Adipocyte (in vitro differentiated cells): Measurements from ENCODE around the gene PLD6.

Experiments used
- DNase-seq: peaks from one replicate; pipeline ENCODE4 v3.0.0-alpha.2; 2015; ENCODE audit warnings: low read depth
- H3K27me3 ChIP-seq: replicated peaks from 2 replicates; pipeline ENCODE4 v1.7.0; 2013; ENCODE audit warnings: mild to moderate bottlenecking, low read length, moderate library complexity; ENCODE audit not compliant: control insufficient read depth, insufficient read depth
- H3K36me3 ChIP-seq: 2 replicates; pipeline ENCODE4 v1.7.0; 2013; ENCODE audit warnings: low read length, mild to moderate bottlenecking, moderate library complexity; ENCODE audit not compliant: control insufficient read depth, insufficient read depth, severe bottlenecking
- H3K4me1 ChIP-seq: 2 replicates; pipeline ENCODE4 v1.7.0; 2013; ENCODE audit warnings: mild to moderate bottlenecking, low read length, moderate library complexity; ENCODE audit not compliant: control insufficient read depth, insufficient read depth
- H3K4me3 ChIP-seq: 2 replicates; pipeline ENCODE4 v1.7.0; 2013; ENCODE audit warnings: mild to moderate bottlenecking, low read length, moderate library complexity
- H3K9ac ChIP-seq: 2 replicates; pipeline ENCODE4 v1.7.0; 2013; ENCODE audit warnings: mild to moderate bottlenecking, low read length, moderate library complexity
- H3K9me3 ChIP-seq: 2 replicates; pipeline ENCODE4 v1.7.0; 2013; ENCODE audit warnings: mild to moderate bottlenecking, low read length, moderate library complexity; ENCODE audit not compliant: control insufficient read depth

The PLD6 gene

DNA sequence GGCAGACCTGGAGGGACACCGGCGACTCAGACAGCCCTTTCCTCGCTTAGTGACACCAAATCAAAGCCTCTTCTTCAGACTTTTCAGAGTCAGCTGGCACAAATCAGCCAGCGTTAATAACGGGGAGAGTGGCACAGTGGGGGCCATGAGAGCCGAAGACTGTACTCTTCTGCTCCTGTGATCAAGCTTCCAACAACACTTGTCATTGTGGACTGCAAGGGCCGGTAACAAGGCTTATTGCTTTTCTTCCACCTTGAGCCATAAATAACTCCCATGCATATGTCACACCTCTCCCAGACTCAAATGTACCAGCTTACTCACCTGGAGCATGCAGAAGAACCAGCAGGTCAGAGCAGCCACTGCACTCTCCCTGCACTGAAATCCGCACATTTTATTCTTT is 18.0 kb upstream of the PLD6 start:
- H3K4me1 ChIP-seq, result peaks cover 10% of the 10 kb centered on the region
- peaks cover 95% of the 10 kb centered on the region for H3K36me3 ChIP-seq
- H3K9ac ChIP-seq, result no peak overlapping the region
- H3K9me3 ChIP-seq, result no peaks in the 10 kb centered on the region
- H3K27me3 ChIP-seq, result no peaks in the 10 kb centered on the region
- no peak for DNase-seq
- H3K4me3 ChIP-seq, result no peak overlapping the region

DNA sequence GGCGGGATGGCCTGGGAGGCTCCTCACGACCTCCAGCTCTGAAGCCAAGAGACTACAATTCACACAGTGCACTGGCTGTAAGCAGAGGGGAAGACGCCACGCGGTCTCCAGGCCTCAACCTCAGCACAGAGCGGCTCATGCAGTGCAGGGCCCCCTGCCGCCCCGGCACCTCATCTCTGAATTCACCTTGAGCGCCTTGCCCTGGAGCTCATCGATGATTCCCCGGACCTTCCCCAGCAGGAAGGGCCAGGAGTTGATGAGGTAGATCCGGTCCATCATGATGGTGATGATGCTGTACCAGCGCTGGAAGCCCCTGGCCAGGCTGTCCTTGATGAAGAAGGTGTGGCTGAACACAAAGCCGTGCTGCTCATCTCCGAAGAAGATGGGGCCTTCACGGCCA is 17.6 kb upstream of the PLD6 start:
- H3K27me3 ChIP-seq, result no peaks in the 10 kb centered on the region
- H3K4me1 ChIP-seq, result peaks cover 6% of the 10 kb centered on the region
- H3K9ac ChIP-seq, result no peak overlapping the region
- H3K9me3 ChIP-seq, result no peaks in the 10 kb centered on the region
- H3K4me3 ChIP-seq, result no peak overlapping the region
- peaks cover 95% of the 10 kb centered on the region for H3K36me3 ChIP-seq
- DNase-seq, result no peak

DNA sequence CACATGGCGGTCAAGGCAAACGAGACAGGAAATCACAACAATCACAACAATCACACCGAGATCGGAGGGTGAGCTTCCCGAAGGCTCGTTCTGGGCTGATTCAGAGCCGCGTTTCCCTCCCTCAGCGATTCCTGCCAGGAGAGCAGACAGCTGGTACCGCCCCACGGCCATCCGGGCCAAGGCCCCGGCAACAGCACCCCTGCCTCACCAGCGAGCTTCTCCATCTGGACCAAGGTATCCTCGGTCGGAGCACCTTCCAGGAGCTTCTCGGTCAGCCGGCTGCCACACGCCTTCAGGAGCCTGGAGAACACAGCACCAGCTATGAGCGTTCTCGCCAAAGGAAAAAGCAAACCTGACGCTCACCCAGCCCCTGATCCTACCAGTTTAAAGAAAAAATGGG is 15.2 kb upstream of the PLD6 start:
- Histone ChIP-seq H3K9me3 (no peaks in the 10 kb centered on the region), H3K27me3 (no peaks in the 10 kb centered on the region), H3K4me1 (no peaks in the 10 kb centered on the region), H3K4me3 (no peak overlapping the region), H3K36me3 (peaks cover 95% of the 10 kb centered on the region), H3K9ac (no peak overlapping the region)
- DNase-seq, result no peak

DNA sequence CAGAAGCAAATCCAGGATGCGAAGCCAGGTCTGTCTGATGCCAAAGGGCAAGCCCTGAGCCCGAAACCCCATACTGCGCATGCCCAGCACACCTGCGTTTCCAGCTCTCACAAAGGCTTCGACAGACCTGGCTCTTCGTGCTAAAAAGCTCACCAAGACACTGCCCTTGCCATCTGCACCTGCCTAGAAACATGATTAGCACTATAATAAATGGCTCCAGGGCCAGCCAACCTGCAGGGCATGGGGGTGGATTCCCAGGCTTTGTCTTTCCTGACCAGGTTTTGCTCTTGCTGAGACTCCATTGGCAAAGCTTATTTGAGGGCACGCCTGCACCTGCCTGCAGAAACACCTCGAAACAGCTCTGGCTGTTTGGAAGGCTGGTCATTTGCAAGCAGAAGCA is 14.4 kb upstream of the PLD6 start:
- DNase-seq, result no peak
- H3K9ac ChIP-seq, result no peak overlapping the region
- peaks cover 95% of the 10 kb centered on the region for H3K36me3 ChIP-seq
- no peaks in the 10 kb centered on the region for H3K27me3 ChIP-seq
- H3K4me3 ChIP-seq, result no peak overlapping the region
- no peaks in the 10 kb centered on the region for H3K9me3 ChIP-seq
- H3K4me1 ChIP-seq, result no peaks in the 10 kb centered on the region

DNA sequence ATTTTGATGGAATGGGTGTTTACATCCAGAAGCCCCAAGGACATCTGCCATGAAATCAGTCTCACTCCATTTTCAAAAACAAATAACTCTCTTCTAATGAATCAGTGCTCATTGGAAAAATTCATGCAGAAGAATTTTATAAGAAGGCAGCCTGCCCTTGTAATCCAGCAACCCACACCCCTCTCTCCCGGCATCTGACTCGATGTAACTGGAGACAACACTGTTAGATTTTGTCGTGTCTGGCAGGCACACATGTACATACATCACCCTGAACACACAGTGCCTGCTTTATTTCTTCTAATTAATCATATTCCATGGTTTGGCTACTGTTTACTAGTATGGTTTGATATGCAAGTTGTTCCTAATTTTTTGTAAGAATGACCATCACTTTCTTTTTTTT is 11.9 kb upstream of the PLD6 start:
- Histone ChIP-seq H3K27me3 (no peaks in the 10 kb centered on the region), H3K9ac (no peak overlapping the region), H3K36me3 (peaks cover 93% of the 10 kb centered on the region), H3K4me3 (no peak overlapping the region), H3K9me3 (no peaks in the 10 kb centered on the region), H3K4me1 (no peaks in the 10 kb centered on the region)
- DNase-seq, result no peak

DNA sequence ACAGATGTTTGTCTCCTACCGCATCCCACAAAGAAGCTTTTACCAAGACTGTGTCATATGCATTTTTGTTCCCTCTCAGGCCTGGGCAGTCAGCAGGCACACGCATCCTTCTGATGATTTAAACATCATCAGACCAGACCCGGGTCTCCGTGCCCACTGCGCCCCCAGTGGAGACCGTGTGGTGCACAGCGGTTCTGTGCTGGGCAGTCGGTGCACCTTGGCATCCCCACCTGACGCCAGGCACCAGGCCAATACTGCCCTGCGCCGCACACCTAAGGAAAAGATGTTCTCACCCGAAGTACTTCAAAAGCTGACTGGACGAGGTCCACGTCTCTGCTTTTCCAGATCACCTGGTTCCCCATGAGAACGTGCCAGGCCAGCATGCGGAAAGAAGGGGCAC is 10.6 kb upstream of the PLD6 start:
- H3K9ac ChIP-seq, result no peak overlapping the region
- H3K9me3 ChIP-seq, result no peaks in the 10 kb centered on the region
- no peak for DNase-seq
- no peak overlapping the region for H3K4me3 ChIP-seq
- H3K27me3 ChIP-seq, result no peaks in the 10 kb centered on the region
- H3K36me3 ChIP-seq, result peaks cover 85% of the 10 kb centered on the region
- no peaks in the 10 kb centered on the region for H3K4me1 ChIP-seq

DNA sequence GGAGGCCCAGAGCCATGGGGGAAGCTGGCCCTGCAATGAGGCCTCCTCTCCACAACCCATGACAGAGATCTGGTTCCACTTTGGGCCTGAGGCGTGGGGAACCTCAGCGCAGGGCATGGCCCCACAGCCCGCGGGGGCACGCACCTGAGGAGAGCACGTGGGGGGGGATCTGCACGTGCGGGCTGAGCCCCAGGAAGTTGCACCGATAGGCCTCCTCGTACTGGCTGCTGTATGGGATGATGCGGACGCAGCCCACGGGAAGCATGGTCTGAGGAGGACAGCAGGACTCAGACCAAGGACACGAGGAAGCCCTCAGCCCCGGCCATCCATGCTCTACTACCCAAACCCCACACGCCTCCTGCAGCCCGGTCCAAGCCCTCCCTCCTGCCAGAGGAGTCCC is 10.1 kb upstream of the PLD6 start:
- no peak overlapping the region for H3K9ac ChIP-seq
- H3K4me1 ChIP-seq, result no peaks in the 10 kb centered on the region
- H3K9me3 ChIP-seq, result no peaks in the 10 kb centered on the region
- H3K4me3 ChIP-seq, result no peak overlapping the region
- no peaks in the 10 kb centered on the region for H3K27me3 ChIP-seq
- H3K36me3 ChIP-seq, result peaks cover 84% of the 10 kb centered on the region
- DNase-seq, result no peak

DNA sequence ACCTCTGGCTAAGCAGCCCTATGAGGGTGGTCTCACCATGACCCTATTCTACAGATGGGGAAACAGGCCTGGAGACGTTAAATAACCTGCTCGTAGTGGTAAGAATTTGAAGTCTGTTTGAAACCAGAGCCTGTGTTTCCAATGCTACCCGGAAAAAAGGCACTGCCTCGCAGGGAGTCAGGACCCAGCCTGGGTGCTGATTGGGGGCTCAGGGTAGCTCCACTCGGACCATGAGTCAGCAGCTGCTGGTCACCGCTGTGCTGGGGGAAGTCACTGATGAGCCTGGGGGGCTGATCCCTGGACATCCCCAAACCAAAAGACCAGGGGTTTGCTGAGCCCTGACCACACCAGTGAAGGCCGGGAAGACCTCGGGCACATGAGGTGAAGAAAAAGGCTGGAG is 9.4 kb upstream of the PLD6 start:
- Histone ChIP-seq H3K36me3 (peaks cover 79% of the 10 kb centered on the region), H3K9me3 (no peaks in the 10 kb centered on the region), H3K4me1 (no peaks in the 10 kb centered on the region), H3K9ac (no peak overlapping the region), H3K4me3 (no peak overlapping the region), H3K27me3 (no peaks in the 10 kb centered on the region)
- no peak for DNase-seq

DNA sequence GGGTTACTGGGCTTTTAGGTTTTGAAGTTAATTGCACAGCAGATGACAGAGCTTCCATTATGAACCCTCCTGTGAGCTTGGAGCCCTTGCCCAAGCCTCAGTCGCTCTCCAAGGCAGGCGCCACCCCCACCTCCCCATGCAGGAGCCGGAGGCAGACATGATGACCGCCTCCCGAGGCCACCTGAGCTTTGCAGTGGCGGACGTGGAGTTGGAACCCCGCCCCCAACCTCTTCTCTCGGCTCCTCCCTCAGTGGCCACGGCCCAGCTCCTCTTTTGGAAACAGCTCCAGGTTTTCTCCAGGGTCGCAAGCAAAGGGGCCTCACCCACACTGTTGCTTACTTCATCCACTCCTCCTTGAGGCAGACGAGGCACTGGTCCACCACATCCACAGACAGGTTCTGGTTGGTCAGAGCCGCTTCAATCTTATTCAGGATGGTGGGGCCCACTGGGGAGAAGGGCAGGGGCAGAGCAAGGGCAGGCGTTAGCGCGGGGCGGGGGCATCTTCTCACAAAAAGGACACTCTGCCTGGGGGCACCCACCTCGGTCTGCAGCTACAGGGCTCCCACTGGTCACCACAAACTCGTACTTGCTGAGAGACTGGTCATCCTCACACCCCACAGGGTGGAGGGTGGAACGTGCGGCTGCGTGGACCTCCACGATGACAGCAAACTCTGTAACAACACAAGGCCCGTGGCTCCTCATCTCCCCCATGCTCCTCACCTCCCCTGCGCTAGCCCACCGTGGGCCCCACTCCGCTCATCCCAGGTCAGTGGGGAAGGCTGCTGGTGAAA is 8.7 kb upstream of the PLD6 start:
- no peak overlapping the region for H3K9ac ChIP-seq
- H3K4me1 ChIP-seq, result no peaks in the 10 kb centered on the region
- H3K4me3 ChIP-seq, result no peak overlapping the region
- peaks cover 72% of the 10 kb centered on the region for H3K36me3 ChIP-seq
- no peaks in the 10 kb centered on the region for H3K9me3 ChIP-seq
- H3K27me3 ChIP-seq, result no peaks in the 10 kb centered on the region
- DNase-seq, result no peak

DNA sequence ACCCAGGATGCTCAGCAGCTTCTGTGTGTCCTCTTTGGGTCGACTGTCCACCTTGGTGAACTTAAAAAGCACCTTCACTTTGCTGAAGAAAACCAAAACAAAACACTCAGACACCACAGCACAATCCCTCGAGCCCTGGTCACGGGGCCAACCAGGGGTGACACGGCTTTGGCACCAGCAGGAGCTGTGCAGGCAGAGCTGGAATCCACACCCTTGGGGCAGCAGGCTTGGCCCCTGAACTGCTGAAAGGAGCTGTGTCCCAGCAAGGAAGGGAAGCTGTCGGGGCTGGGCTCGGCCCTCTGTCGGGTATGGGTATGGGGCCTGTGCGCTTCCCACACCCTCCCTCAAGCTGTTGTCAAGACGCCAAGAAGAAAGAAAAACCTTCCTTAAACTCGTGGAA is 7.6 kb upstream of the PLD6 start:
- H3K4me3 ChIP-seq, result no peak overlapping the region
- no peaks in the 10 kb centered on the region for H3K9me3 ChIP-seq
- DNase-seq, result no peak
- H3K36me3 ChIP-seq, result peaks cover 65% of the 10 kb centered on the region
- no peaks in the 10 kb centered on the region for H3K27me3 ChIP-seq
- H3K4me1 ChIP-seq, result no peaks in the 10 kb centered on the region
- H3K9ac ChIP-seq, result no peak overlapping the region

DNA sequence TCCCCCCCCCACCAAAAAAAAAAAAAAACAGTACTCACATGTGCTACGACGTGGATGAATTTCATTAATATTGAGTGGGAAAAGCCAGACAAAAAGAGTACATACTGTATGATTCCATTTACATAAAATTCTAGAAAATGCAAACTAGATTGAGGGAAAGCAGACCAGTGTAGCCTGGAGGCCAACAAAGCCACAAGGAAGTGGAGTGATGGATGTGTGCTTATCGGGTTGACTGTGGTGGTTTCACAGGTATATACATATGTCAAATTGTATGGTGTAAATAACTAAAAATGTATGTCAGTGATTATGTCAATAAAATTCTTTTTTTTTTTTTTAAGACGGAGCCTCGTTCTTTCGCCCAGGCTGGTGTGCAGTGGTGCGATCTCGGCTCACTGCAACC is 1.9 kb upstream of the PLD6 start:
- peaks cover 10% of the 10 kb centered on the region for H3K36me3 ChIP-seq
- no peak for DNase-seq

DNA sequence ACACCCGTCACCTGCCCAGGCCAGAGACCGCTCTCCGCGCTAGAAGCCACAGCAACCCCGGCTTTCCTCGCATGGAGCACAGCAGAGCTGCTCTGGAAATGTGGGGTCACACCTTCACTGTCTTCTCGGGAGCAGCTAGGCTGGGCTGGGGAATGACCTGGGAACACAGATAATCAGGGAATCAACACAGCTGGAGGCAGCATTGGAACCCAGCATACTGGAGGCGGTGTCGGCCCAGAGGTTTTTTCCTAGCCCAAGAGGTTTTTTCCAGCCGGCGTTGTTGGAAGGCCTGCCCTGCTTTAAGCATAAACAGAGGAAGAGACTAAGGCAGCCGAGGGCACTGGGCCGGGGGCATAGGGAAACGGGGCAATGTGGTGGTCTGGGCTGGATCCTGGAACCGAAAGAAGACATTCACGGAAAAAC is 791 bp upstream of the PLD6 start:
- no peak for DNase-seq
- no peak overlapping the region for H3K4me3 ChIP-seq
- no peaks in the 10 kb centered on the region for H3K27me3 ChIP-seq
- H3K9ac ChIP-seq, result peak overlapping the region; percentile 3
- peaks cover 6% of the 10 kb centered on the region for H3K36me3 ChIP-seq
- no peaks in the 10 kb centered on the region for H3K9me3 ChIP-seq
- peaks cover 32% of the 10 kb centered on the region for H3K4me1 ChIP-seq

More for the DNA sequence above, 1.9 kb upstream of the PLD6 start:
- H3K9ac ChIP-seq, result no peak overlapping the region
- no peaks in the 10 kb centered on the region for H3K27me3 ChIP-seq
- peaks cover 32% of the 10 kb centered on the region for H3K4me1 ChIP-seq
- H3K9me3 ChIP-seq, result no peaks in the 10 kb centered on the region
- no peak overlapping the region for H3K4me3 ChIP-seq
